ENCODE measurements around the gene AADACL2.

GRCh38 chr3:151788401-151788800, 54.7 kb downstream of the AADACL2 start:
- TF ChIP-seq EZH2 (IDR thresholded peaks at IDR 0.05) (no peak), POLR2AphosphoS5 (IDR thresholded peaks at IDR 0.05; ENCODE audit: borderline replicate concordance, low read depth, low read length) (no peak), FOXP2 (optimal IDR thresholded peaks at IDR 0.05; ENCODE audit: control extremely low read depth, extremely low read length, insufficient read depth) (no peak)
